RWPE2 (cell line): Measurements from ENCODE around the gene LMO3.
A peak's percentile ranks its signal among the peaks of the same experiment; 100 is the strongest.

ENCODE experiments used
- ATAC-seq: fragments of 200-7000 bp; cut with Tn5 transposase; 3 replicates; pipeline ENCODE4 v1.9.1; 2021; ENCODE audit warnings: low read depth
- DNase-seq: peaks from one replicate; pipeline ENCODE4 v3.0.0-alpha.2; 2020; ENCODE audit warnings: low spot score
- H3K27ac ChIP-seq: fragments of 450-650 bp; 2 replicates; pipeline ENCODE4 v1.5.1; 2017; ENCODE audit warnings: mild to moderate bottlenecking; ENCODE audit not compliant: poor library complexity, severe bottlenecking
- H3K27me3 ChIP-seq: fragments of 250-450 bp; sonication (Bioruptor Pico); 2 replicates; pipeline ENCODE4 v1.5.1; 2021; ENCODE audit warnings: mild to moderate bottlenecking, moderate library complexity; ENCODE audit not compliant: insufficient read depth, poor library complexity, severe bottlenecking
- H3K36me3 ChIP-seq: fragments of 250-450 bp; sonication (Bioruptor Pico); 2 replicates; pipeline ENCODE4 v1.5.1; 2020; ENCODE audit warnings: low read depth, mild to moderate bottlenecking, moderate library complexity
- H3K4me1 ChIP-seq: fragments of 250-450 bp; sonication (Bioruptor Pico); 2 replicates; pipeline ENCODE4 v1.5.1; 2021; ENCODE audit warnings: mild to moderate bottlenecking, moderate library complexity; ENCODE audit not compliant: insufficient read depth, poor library complexity, severe bottlenecking
- H3K4me3 ChIP-seq: fragments of 250-450 bp; sonication (Bioruptor Pico); 2 replicates; pipeline ENCODE4 v1.5.1; 2021; ENCODE audit warnings: mild to moderate bottlenecking, moderate library complexity; ENCODE audit not compliant: severe bottlenecking
- H3K9me3 ChIP-seq: fragments of 250-450 bp; sonication (Bioruptor Pico); 2 replicates; pipeline ENCODE4 v1.5.1; 2021; ENCODE audit warnings: mild to moderate bottlenecking, moderate library complexity; ENCODE audit not compliant: severe bottlenecking
- CTCF ChIP-seq: fragments of 450-650 bp; IDR thresholded peaks from one replicate; pipeline ENCODE4 v1.5.1; 2017; ENCODE audit warnings: mild to moderate bottlenecking, moderate library complexity; ENCODE audit not compliant: poor library complexity, severe bottlenecking

Gene LMO3

GRCh38 chr12:16606117-16606200, at the start of gene LMO3:
Gene LMO3, minus strand, starts transcription at chr12:16606162. Its CDS starts 5,302 bp downstream, at chr12:16600860.
- Histone ChIP-seq H3K4me1 (no peaks in the 10 kb centered on the region), H3K27me3 (no peaks in the 10 kb centered on the region), H3K27ac (no peak within 1 kb of the TSS), H3K36me3 (no peaks in the 10 kb centered on the region), H3K4me3 (peak within 1 kb of the TSS; percentile 20), H3K9me3 (no peaks in the 10 kb centered on the region)
- no peak for TF ChIP-seq CTCF
- no peak for ATAC-seq
- no peak for DNase-seq

GRCh38 chr12:16636435-16637055, 30.6 kb upstream of the LMO3 start:
- Histone ChIP-seq H3K36me3 (no peaks in the 10 kb centered on the region), H3K4me1 (no peaks in the 10 kb centered on the region), H3K27me3 (no peaks in the 10 kb centered on the region), H3K4me3 (no peak overlapping the region), H3K9me3 (no peaks in the 10 kb centered on the region), H3K27ac (no peak overlapping the region)
- no peak for DNase-seq
- ATAC-seq = no peak
- no peak for TF ChIP-seq CTCF

GRCh38 chr12:16634786-16635185, 28.8 kb upstream of the LMO3 start:
- no peak for DNase-seq
- H3K36me3 ChIP-seq = no peaks in the 10 kb centered on the region
- no peaks in the 10 kb centered on the region for H3K4me1 ChIP-seq
- H3K9me3 ChIP-seq = no peaks in the 10 kb centered on the region
- no peak overlapping the region for H3K27ac ChIP-seq
- no peak for ATAC-seq
- H3K4me3 ChIP-seq = no peak overlapping the region
- TF ChIP-seq CTCF = no peak
- H3K27me3 ChIP-seq = no peaks in the 10 kb centered on the region

GRCh38 chr12:16626991-16627390, 21.0 kb upstream of the LMO3 start:
- no peaks in the 10 kb centered on the region for H3K36me3 ChIP-seq
- no peak for TF ChIP-seq CTCF
- H3K4me1 ChIP-seq = no peaks in the 10 kb centered on the region

GRCh38 chr12:16622338-16622737, 16.4 kb upstream of the LMO3 start:
- no peak for DNase-seq
- Histone ChIP-seq H3K27ac (no peak overlapping the region), H3K4me3 (no peak overlapping the region), H3K9me3 (no peaks in the 10 kb centered on the region), H3K27me3 (no peaks in the 10 kb centered on the region), H3K4me1 (no peaks in the 10 kb centered on the region), H3K36me3 (no peaks in the 10 kb centered on the region)
- no peak for TF ChIP-seq CTCF
- no peak for ATAC-seq

More at GRCh38 chr12:16626991-16627390, 21.0 kb upstream of the LMO3 start:
- no peak overlapping the region for H3K4me3 ChIP-seq
- DNase-seq (no peak), ATAC-seq (no peak)
- no peaks in the 10 kb centered on the region for H3K9me3 ChIP-seq
- no peak overlapping the region for H3K27ac ChIP-seq
- H3K27me3 ChIP-seq = no peaks in the 10 kb centered on the region
